Measurements from ENCODE around the gene RAB23. TPM values are rescaled to one million over a fixed set of nuclear protein-coding genes. Genes with fewer than 3 reads are reported as not detected.

Gene RAB23
- 47.6 and 50.6 TPM in 2 replicates for total RNA-seq

GRCh38 chr6:57221936-57222742, at the start of gene RAB23:
Gene RAB23, minus strand, starts transcription at chr6:57222307. Its CDS starts 11,927 bp downstream, at chr6:57210380.

DNA sequence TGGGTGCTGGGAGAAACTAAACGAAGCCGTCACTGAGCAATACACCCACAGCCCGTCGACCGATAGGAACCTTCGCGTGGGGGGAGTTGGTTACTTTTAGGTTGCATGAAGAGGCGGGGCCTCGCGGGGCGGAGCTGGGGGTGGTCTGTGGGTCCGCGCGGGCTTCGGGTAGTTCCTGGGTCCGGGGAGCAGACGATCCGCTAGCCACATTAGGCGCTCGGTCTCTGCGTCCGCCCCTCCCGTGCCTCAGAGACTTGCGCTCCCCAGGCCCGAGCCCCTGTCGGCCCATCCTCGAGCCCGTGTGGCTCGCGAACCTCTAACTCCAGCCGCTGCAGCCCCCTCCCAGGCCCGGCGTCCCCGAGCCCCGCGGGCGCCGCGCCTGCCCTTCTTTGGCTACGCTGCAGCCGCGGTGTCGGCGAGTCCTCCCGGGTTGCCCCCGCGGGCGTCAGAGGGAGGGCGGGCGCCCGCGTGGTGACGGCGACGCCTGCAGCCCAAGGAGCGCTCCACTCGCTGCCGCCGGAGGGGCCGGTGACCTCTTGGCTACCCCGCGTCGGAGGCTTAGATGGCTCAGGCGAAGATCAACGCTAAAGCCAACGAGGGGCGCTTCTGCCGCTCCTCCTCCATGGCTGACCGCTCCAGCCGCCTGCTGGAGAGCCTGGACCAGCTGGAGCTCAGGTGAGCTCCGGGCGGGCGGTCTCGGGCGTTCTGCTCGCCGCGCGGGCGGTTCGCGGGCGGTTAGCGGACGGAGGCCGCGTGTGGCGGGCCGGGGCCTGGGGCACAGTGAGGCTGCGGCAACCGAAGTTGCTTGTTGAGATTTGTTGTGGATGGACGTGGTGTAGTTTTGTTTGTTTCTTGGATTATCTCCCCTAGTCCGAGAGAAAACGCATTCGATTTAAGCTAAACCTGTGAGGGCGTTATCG, 49.7 kb downstream of the RAB23 start, which contains the start of gene BAG2:
BAG2 (plus strand) TSS at position 191 of the 920 bp plus-strand sequence; CDS start at position 563, 372 bp downstream.

Other genes with a start within 250 kb of the RAB23 start
- gene KIAA1586, start 175.6 kb downstream of the RAB23 start, total RNA-seq, result 10.6 and 14.4 TPM in 2 replicates
- gene ZNF451, start 132.1 kb downstream of the RAB23 start, total RNA-seq, result 62.0 and 70.0 TPM in 2 replicates
- gene BAG2, start 50.0 kb downstream of the RAB23 start, total RNA-seq, result 23.4 and 25.5 TPM in 2 replicates
- 37.7 and 55.4 TPM in 2 replicates for gene PRIM2, start 95.3 kb upstream of the RAB23 start, total RNA-seq